Embryonic facial prominence (tissue), 1 donor: ENCODE data around the gene MLLT6.

Experiments
- DNase-seq: peaks from one replicate; pipeline ENCODE4 v3.0.0-alpha.2; 2016; ENCODE audit errors: extremely low spot score

The MLLT6 gene

DNA sequence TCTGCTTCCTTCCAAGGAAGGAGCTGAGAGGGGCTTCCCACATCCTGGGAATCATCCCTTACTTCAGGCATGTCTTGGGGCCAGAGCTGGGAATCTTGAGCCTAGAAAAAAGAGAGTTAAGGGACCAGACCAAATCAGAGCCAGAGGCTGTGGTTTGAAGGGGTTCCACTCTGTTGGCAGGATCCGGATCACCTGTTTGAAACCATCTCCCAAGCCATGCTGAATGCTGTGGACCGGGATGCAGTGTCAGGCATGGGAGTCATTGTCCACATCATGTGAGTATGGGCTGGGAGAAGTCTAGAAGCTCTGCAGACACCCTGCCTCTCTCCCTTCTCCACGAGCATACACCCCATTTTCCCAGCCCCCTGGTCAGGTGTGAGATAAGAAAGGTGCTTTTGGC, 57.2 kb downstream of the MLLT6 start:
- no peak for DNase-seq

DNA sequence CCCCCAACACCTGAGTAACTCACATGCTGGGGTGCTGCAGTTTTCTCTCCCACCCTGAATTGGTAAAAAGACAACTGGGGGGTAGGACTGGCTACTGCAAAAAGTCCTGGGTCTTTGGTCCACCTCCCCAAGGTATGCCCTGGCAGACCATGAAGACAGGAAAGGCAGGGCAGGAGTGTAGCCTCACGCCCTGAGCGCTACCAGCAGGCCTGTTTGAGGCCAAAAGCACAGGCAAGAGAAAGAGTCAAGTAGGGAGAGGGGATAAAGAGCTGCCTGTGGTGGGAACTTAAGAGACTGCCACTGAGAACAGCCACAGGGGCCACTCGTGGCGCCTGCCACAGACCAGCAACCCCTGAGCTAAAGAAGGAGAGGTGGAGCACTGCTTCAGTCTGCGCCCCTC, 61.3 kb downstream of the MLLT6 start:
- no peak for DNase-seq

DNA sequence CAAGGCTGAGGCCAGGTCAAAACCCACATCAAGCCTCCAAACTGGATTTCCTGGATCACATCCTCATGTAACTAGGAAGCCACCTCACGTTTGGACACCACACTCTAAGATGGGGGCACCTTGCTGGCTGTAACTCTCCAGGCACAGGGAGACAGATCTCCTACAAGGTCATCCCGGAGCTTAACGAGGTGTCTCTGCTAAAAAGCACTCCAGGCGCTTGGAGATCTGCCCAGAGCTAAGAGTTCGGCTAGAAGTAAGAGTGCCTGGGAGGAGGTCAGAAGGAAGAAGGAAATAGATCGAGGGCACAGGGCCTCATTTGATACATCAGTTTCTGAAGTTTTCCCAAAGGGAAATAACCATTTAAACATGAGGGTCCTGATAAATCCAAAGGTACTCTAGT, 63.3 kb downstream of the MLLT6 start:
- DNase-seq, result no peak

DNA sequence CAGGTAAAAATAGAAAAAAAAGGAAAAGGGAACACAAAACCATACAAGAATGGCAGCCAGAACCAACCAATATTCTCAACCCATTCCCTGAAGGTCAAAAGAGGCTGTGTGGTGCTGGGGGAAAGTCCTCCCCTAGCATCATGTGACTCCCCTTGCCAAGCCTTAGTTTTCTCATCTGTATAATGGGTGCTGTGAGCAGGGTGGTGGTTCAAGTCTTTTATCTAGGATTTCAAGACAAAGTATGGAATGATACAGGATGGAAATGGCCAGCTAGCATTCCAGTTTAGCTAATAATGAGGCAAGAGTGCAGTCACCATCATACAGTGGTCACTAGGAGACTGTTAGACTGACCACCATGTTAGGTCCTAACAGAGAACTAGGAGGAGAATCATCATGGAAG, 68.2 kb downstream of the MLLT6 start:
- no peak for DNase-seq

DNA sequence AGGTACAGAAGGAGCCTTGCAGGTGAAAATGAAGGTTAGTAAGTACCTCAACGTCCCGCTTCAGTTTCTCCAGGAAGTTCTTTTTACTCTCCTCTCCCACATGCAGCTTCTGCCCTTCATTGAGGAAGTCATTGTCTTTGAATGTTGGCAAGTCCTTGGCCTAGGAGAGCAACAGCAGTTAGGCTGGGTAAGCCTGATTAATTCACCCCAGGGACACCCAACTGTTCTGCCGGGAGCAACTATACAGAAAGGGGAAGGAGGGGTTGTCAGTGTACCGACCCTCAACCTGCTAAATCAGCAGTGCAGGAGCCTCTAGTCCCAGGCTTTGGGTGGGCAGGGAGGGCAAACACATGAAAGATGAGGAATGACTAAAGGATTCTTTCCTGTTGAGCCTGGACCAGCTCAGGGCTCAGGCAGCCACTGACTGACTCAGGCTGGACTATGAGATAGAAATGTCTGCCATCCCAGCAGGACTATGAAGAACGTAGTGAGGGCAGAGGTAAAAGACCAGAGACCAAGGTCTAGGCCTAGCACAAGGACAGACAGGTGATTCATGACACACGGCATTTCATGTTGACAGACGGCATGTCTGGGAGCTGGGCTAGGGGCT, 72.7 kb downstream of the MLLT6 start:
- DNase-seq, result no peak
